DND-41 (cell line): ENCODE data around the gene PIK3R4.

Experiments used
- EZH2 ChIP-seq: IDR thresholded peaks from 3 replicates; pipeline ENCODE4 v1.6.1; 2012; ENCODE audit warnings: borderline replicate concordance, low read depth, mild to moderate bottlenecking, moderate library complexity, low read length, inconsistent platforms; ENCODE audit not compliant: severe bottlenecking
- TF ChIP-seq, protein P1 (sequence below): IDR thresholded peaks from 2 replicates; pipeline ENCODE4 v1.5.1; 2012; ENCODE audit warnings: borderline replicate concordance, low read length, moderate library complexity, mild to moderate bottlenecking; ENCODE audit not compliant: poor library complexity, severe bottlenecking; ENCODE audit errors: extremely low read depth

DNA sequence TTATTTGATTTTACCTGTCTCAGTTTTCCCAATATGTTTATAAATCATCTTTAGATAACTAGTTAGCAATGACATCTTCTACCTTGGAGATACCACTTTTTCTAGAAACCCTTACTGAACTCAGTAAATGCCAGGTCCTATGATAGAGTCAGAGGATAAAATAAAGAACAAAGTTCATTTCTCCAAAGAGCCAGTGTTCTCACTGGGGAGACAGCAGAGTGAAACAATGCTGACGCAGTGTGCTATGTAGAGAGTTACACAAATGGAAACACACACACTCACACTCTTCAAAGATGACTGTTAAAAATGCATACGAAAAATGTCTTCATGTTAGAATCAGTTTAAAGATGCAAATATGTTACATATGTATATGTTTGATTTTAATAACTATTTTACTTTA, 111.3 kb downstream of the PIK3R4 start:
- TF ChIP-seq, protein P1, sequence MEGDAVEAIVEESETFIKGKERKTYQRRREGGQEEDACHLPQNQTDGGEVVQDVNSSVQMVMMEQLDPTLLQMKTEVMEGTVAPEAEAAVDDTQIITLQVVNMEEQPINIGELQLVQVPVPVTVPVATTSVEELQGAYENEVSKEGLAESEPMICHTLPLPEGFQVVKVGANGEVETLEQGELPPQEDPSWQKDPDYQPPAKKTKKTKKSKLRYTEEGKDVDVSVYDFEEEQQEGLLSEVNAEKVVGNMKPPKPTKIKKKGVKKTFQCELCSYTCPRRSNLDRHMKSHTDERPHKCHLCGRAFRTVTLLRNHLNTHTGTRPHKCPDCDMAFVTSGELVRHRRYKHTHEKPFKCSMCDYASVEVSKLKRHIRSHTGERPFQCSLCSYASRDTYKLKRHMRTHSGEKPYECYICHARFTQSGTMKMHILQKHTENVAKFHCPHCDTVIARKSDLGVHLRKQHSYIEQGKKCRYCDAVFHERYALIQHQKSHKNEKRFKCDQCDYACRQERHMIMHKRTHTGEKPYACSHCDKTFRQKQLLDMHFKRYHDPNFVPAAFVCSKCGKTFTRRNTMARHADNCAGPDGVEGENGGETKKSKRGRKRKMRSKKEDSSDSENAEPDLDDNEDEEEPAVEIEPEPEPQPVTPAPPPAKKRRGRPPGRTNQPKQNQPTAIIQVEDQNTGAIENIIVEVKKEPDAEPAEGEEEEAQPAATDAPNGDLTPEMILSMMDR = no peak
- TF ChIP-seq EZH2 = no peak
